Measurements from ENCODE around the gene LAMC3. TPM values are rescaled to one million over a fixed set of nuclear protein-coding genes. Genes with fewer than 3 reads are reported as not detected.

Gene LAMC3
- total RNA-seq, 6 experiments from 2014 or later = 2.7 to 14.3 (median 3.7) TPM

GRCh38 chr9:131036071-131036470 lies 27.1 kb downstream of the LAMC3 start:
- DNase-seq = no peak
- intact Hi-C loops (cut with DNase I) = no loop called here
- no peaks in the 10 kb centered on the region for H3K36me3 ChIP-seq
- no peak for ATAC-seq
- TF ChIP-seq POLR2A (IDR thresholded peaks at IDR 0.05) = no peak
- TF ChIP-seq, protein P1, sequence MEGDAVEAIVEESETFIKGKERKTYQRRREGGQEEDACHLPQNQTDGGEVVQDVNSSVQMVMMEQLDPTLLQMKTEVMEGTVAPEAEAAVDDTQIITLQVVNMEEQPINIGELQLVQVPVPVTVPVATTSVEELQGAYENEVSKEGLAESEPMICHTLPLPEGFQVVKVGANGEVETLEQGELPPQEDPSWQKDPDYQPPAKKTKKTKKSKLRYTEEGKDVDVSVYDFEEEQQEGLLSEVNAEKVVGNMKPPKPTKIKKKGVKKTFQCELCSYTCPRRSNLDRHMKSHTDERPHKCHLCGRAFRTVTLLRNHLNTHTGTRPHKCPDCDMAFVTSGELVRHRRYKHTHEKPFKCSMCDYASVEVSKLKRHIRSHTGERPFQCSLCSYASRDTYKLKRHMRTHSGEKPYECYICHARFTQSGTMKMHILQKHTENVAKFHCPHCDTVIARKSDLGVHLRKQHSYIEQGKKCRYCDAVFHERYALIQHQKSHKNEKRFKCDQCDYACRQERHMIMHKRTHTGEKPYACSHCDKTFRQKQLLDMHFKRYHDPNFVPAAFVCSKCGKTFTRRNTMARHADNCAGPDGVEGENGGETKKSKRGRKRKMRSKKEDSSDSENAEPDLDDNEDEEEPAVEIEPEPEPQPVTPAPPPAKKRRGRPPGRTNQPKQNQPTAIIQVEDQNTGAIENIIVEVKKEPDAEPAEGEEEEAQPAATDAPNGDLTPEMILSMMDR (IDR thresholded peaks at IDR 0.05) = no peak
- no peak overlapping the region for H3K27ac ChIP-seq
- H3K27me3 ChIP-seq = no peaks in the 10 kb centered on the region
- H3K4me3 ChIP-seq = no peak overlapping the region
- H3K9me3 ChIP-seq = no peaks in the 10 kb centered on the region
- no peaks in the 10 kb centered on the region for H3K4me1 ChIP-seq
- WGBS (ENCODE audit: insufficient coverage, low coverage, low lambda C conversion rate, missing lambda C conversion rate) = 71% methylated on average over 5 of the region's 24 CpGs

DNA sequence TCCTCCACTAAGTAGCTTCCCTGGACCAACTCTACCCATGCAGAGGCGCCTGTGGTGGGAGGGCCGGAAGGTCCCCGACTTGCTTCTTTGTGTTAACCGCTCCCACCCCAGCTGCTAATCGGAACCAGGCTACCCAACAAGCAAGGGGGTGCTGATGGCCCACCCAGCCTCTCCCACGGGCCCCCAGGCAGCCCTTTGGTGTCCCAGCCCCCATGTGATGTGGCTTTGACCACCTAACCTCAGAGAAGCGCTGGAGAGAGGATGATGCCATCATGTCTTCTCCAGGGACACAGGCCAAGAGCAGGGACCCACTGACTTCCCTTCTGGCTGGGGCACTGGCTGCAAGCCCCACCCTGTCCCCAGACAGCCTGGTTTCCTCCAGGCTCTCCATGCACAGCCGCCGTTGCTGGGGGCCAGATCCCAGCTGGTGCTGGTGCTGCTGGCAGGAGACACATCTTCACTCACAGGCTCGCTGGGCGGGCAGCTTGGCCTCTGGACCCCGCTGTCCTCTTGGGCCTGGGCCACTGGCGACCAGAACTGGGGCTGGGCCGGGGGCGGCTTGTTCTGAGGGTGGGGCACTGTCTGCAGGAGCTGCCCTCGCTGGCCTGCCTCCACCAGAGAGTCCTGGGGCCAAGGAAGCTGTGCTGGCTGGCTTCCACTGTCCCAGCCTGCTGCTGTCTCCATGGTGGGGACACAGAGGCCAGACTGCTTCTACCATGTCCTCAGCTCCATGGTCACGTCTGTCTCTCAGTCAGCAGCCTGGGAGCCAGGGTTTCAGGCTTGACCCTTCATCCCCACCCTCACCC lies 27.8 kb downstream of the LAMC3 start:
- DNase-seq (no peak), ATAC-seq (peak; percentile 23 to 32 (median 27))
- Histone ChIP-seq H3K27me3 (no peaks in the 10 kb centered on the region), H3K4me3 (no peak overlapping the region), H3K9me3 (no peaks in the 10 kb centered on the region), H3K27ac (no peak overlapping the region), H3K4me1 (no peaks in the 10 kb centered on the region), H3K36me3 (no peaks in the 10 kb centered on the region)
- WGBS (ENCODE audit: insufficient coverage, low coverage, low lambda C conversion rate, missing lambda C conversion rate) = 0% methylated on average over 1 of the region's 17 CpGs
- intact Hi-C loops (cut with DNase I) = no loop called here
- TF ChIP-seq POLR2A (IDR thresholded peaks at IDR 0.05) = no peak
- TF ChIP-seq, protein P1 (IDR thresholded peaks at IDR 0.05) = no peak

GRCh38 chr9:131037335-131038255 lies 28.6 kb downstream of the LAMC3 start:
- no peak overlapping the region for H3K4me3 ChIP-seq
- H3K27ac ChIP-seq = no peak overlapping the region
- H3K4me1 ChIP-seq = no peaks in the 10 kb centered on the region
- H3K36me3 ChIP-seq = no peaks in the 10 kb centered on the region
- peak in 1 of 4 donors; percentile 25 for ATAC-seq
- no peaks in the 10 kb centered on the region for H3K27me3 ChIP-seq
- no peak for TF ChIP-seq POLR2A (IDR thresholded peaks at IDR 0.05)
- TF ChIP-seq, protein P1 (IDR thresholded peaks at IDR 0.05) = no peak
- no peaks in the 10 kb centered on the region for H3K9me3 ChIP-seq
- WGBS (ENCODE audit: insufficient coverage, low coverage, low lambda C conversion rate, missing lambda C conversion rate) = 41% methylated on average over 22 of the region's 26 CpGs
- DNase-seq = no peak
- intact Hi-C loops (cut with DNase I) = no loop called here

GRCh38 chr9:131038256-131039128 lies 29.5 kb downstream of the LAMC3 start:
- H3K4me3 ChIP-seq = no peak overlapping the region
- intact Hi-C loops (cut with DNase I) = no loop called here
- H3K36me3 ChIP-seq = no peaks in the 10 kb centered on the region
- no peaks in the 10 kb centered on the region for H3K27me3 ChIP-seq
- TF ChIP-seq, protein P1 (IDR thresholded peaks at IDR 0.05) = no peak
- no peaks in the 10 kb centered on the region for H3K4me1 ChIP-seq
- DNase-seq = no peak
- H3K27ac ChIP-seq = no peak overlapping the region
- ATAC-seq = no peak
- WGBS (ENCODE audit: insufficient coverage, low coverage, low lambda C conversion rate, missing lambda C conversion rate) = 76% methylated on average over 7 of the region's 19 CpGs
- no peaks in the 10 kb centered on the region for H3K9me3 ChIP-seq

Measured in right lobe of liver (tissue), 6 donors.